ENCODE data around the gene G3BP1. TPM values are rescaled to one million over a fixed set of nuclear protein-coding genes. Genes with fewer than 3 reads are reported as not detected.
"Not testable (repeated sequence)": the region's sequence is repeated elsewhere in the genome, so short reads cannot be mapped to it uniquely, and the experiment has no call there.

The G3BP1 gene
- total RNA-seq, 1 donor from 2014 or later: 60.7 TPM

- DNase-seq (ENCODE audit: low spot score in 2 of 2): no peak
- no peak for FAIRE-seq
These were observed 76.1 kb downstream of the G3BP1 start for GRCh38 chr5:151847871-151848270.

GRCh38 chr5:151855701-151856100 is 83.9 kb downstream of the G3BP1 start:
- FAIRE-seq (no peak), DNase-seq (ENCODE audit: low spot score in 2 of 2) (no peak)

GRCh38 chr5:151856861-151857260 is 85.1 kb downstream of the G3BP1 start:
- DNase-seq (ENCODE audit: low spot score in 2 of 2) (no peak), FAIRE-seq (no peak)

DNA sequence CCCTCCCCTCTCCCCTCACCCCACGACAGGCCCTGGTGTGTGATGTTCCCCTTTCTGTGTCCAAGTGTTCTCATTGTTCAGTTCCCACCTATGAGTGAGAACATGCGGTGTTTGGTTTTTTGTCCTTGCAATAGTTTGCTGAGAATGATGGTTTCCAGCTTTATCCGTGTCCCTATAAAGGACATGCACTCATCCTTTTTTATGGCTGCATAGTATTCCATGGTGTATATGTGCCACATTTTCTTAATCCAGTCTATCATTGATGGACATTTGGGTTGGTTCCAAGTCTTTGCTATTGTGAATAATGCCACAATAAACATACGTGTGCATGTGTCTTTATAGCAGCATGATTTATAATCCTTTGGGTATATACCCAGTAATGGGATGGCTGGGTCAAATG is 89.1 kb downstream of the G3BP1 start:
- not testable (repeated sequence) for DNase-seq (ENCODE audit: low spot score in 2 of 2); FAIRE-seq

Other genes with a start within 250 kb of the G3BP1 start
- 3.3 TPM for gene FAT2, start 180.6 kb upstream of the G3BP1 start, total RNA-seq
- 74.6 TPM for gene SPARC, start 85.0 kb upstream of the G3BP1 start, total RNA-seq
- gene ATOX1, start 13.3 kb upstream of the G3BP1 start, total RNA-seq: 25.3 TPM
- under 0.01 TPM for gene GLRA1, start 152.9 kb downstream of the G3BP1 start, total RNA-seq